ENCODE measurements around the gene CHRFAM7A.
"Not testable (repeated sequence)": the region's sequence is repeated elsewhere in the genome, so short reads cannot be mapped to it uniquely, and the experiment has no call there.

Gene CHRFAM7A

GRCh38 chr15:30321063-30321462, 72.3 kb downstream of the CHRFAM7A start:
- not testable (repeated sequence) for DNase-seq (ENCODE audit: low spot score)

DNA sequence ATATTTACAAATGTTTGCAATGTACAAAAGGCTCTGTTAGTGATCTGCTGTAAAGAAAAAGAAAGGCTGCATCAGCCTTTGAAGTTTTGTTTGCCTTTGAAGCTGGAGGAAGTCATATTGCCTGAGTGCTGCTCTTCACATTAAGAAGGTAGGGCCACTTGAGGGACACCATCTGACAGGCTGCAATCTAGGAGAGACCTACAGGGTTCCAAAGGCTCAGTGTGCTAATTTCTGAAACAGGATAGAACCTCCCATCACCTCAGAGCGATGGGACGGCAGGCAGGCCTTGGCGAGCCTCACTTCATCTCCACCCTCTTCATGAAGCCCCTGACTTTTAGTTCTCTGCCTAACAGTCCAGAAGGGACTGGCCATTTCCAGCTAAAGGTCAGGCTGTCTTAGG, 77.6 kb downstream of the CHRFAM7A start:
- DNase-seq (ENCODE audit: low spot score) = not testable (repeated sequence)

DNA sequence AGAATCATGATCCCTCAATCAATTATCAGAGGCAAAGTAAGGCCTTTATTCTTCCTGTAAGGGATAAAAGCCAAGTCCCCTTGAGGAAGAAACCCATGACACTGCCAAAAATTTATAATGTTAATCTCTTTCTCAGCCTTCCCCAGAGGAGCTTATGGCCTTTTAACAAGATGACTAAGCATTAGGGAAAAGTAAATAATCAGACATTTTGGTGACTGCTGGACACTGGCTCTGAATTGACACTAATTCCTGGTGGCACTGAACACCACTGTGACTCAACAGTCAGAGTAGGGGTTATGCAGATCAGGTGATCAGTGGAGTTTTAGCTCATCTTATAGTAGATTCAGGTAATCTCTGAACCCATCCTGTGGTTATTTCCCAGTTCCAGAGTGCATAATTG, 82.8 kb downstream of the CHRFAM7A start:
- not testable (repeated sequence) for DNase-seq (ENCODE audit: low spot score)

All from germinal center (tissue), 1 donor.